ELF-1 (cell line): Measurements from ENCODE around the gene RAB20.
A peak's percentile ranks its signal among the peaks of the same experiment; 100 is the strongest.

ENCODE experiments used
- DNase-seq: peaks from one replicate; pipeline ENCODE4 v3.0.0-alpha.2; 2016; ENCODE audit warnings: low read depth, low spot score

The RAB20 gene

DNA sequence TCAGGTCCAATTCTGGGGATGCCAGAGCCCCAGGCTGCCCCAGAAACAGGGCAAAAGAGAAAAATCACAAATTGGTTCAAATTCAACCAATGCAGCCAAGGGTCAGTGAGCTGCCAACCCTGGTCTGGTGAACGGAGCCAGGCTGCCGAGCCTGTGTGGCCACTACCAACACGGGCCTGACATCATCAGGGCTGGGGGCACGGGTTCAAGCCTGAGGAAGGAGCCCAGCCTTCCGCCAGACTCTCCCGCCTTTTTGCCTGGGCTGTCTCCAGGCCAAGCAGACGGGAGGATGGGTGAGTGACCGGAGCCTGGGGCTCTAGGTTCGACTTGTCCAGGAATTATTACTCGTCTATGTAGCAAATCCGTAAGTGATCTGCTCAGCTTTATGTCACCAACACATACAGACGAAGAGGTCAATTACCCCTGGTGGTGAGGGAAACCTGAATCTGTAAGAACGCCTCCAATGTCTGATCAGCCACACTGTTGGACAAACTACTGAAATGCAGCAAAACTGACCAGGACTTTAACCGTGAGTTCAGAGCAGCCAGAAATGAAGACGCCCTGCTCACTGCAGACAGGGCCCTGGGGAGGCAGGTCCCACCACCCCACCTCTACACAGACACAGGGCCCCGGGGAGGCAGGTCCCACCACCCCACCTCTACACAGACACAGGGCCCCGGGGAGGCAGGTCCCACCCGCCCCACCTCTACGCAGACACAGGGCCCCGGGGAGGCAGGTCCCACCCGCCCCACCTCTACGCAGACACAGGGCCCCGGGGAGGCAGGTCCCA lies 31.8 kb downstream of the RAB20 start:
- peak; percentile 34 for DNase-seq

DNA sequence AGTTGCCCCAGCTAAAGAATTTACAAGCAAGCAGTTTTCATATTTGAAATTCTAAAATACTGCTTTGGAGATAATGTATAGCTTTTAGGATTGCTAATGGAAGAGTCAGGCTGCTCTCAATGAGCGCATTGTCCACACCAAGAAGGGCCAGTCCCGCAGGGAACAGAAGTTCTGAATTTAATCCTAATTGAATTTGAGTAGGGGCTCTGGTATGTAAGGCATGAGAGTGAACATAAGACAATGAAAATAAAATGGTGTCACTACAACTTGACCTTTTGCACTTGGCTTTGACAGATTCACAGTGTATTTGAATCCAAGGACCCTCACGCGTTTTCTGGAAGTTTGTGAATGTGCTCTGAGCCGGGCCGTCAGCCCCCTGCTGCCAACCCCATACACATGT lies 32.6 kb downstream of the RAB20 start:
- no peak for DNase-seq

DNA sequence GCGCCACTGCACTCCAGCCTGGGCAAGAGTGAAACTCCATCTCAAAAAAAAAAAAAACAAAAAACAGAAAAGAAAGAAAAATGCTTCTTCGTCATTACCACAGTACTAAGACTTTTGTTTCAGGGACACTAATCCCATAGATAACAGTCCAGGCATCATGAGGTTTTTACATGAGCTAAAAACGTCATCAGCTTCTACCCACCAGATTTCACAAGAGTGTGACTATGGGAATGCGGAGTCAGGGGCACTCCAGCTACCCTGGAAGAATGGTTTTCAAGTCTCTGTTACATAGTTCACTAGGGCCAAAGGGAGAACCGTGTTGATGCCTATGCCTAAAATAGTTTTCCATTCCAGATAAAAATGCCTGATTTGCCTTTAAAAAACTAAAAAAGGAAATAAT lies 33.2 kb downstream of the RAB20 start:
- DNase-seq = no peak

DNA sequence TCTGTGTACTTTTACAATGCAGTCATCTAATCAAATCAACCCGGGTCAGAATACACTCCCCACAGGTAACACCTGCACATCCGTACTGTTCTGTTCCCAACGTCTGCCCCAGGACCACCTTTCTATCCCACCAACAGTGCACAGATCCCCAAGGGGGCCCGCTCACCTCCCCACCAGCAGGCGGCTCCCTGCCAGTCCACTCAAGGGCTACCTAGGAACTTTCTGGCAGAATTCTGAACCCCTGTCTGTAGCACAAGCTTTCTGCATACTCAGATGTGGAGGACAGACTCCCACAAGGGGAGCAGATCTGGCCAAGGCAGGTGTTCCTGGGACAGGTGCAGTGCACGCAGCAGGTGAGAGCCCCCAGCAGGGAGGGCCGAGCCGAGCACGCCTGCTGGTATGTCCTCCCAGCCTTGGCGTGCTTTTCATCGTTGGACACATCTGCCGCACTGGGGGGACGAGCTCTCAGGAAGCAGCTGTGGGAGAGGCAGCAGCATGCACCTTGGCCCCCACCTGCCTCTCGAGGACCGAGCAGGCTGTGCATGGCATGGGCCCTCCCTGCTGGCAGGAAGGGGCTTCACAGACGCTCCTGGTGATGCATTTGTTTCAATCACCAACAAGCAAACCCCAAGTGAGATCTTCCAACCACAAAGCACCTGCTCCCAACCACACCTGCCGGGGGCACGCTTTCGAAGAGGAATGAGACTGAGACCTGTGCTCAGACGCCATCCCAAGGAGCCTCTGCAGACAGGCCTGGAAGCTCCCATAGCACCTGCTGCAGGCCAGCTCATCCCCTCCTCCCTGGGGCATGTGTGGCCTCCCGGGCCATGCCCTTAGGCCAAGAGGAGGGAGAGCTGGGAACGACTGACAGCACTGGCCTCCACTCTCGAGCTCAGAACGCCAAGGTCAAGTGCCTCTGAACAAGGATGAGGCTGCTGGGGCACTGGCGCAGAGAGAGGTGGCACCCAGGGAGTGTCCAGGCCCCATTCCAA lies 35.9 kb downstream of the RAB20 start:
- DNase-seq = no peak

DNA sequence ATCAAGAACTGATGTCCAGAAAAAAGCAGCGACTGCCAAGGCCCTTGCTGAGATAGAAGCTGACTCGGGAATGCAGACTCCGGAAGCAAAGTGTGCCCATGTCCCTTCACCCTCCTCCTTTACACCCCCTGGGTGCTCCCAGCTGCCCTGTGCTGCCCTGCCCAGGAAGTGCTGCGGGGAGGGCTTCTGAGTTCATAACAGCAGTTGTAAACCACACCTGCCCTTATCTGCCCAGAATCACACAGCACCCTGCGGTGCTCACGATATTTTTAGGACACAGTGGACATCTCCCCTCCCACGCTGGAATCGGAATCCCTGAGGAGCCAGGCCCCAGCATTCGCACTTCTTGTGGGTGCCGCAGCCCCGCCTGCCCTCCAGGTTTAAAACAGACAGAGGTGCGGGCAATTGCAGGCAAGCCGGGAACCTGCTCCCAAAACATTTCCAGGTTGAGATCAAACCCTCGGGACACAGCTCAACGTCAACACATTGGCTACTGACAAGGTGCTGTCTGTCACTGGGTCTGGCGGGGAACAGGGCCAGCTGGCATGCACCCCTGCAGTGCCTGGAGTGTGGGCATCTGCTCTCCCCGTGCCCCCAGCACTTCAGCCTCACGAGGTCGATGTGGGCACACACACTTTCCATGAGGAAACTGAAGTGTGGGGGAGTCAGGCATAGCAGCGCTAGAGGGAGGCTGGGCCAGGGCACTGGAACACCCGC lies 36.8 kb downstream of the RAB20 start:
- DNase-seq = no peak

DNA sequence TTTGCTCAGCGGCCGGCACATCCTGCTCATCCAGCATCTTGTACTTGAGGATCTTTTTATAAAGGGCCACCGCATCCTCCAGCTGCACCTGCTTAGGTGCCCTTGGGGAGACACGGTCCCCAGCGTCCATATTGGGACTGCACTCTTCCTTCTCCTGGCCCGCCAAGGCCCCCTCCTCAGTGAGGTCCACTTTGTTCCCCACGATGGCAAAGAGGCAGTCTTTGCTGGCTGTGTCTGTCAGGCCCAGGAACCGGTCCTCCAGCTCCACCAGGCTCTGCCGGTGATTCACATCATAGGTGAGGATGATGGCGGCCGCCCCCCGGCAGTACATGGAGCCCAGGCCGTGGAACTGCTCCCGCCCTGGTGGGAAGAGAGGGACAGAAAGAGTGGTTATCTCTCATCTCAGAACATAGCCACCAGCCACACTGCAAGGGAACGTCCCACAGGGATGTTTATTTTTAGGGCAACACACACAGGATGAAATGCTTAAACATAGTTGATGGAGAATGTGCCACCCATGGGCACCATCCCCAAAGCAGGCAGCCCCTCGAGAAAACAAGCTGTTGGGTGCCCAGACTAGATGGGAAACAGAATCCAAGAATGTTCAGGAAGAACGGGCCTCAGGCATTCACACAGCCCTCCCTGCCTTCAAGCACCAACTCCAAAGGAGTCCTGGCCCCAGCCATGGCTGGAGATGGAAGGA lies 37.5 kb downstream of the RAB20 start:
- DNase-seq = no peak

DNA sequence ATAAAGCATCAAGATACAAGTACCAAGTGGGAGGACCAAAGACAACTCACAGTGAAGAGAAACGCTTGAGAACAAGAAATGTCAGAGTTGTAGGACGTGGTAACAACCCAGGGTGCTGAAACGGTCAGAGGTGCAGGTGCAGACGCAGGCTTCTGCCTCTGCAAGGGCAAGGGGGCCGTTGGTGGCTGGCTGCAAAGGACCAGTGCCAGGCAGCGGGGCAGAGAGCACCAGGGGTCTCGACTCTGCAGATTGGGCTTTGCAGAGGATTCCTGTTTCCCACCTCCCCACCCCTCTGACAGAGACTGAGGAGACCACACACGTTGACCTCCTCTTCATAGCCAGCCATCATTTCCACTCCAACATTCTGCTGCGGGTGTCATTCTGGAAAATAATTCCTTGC lies 38.3 kb downstream of the RAB20 start:
- DNase-seq = no peak

DNA sequence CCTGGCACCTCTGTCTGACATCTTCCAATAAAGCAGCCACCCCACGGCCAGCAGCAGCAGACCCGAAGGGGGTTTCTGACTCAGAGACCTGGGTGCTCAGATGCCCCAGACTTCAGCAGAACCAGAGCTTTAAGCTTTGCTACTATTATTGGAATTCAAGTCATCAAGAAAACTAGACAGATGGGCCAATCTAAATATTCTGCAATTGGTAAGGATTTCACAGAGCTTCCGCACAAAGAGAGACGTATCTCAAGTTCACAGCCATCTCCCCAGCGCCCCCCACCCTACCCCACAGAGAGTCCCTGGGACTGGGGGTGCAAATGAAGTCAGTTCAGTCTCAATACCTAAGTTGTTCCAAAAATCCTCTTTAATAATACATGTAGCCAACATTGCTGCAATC lies 38.8 kb downstream of the RAB20 start:
- no peak for DNase-seq

DNA sequence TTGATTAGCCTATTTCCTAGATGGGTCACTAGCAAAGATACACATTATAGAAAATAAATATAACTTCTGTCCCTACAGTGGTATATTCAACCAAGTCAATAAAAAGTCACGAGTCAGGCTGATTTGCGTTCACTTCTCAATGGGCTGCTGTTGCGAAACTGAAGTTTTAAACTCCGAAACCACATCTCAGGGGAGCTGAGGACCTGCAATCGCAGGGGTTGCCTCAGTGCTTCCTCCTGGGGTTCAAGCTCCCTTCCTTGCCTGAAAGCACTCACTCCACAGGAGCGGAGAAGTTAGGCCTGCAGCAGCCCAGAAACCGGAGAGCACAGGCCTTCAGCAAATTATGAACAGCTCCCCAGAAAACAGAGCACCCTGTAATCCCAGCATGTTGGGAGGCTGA lies 39.6 kb downstream of the RAB20 start:
- no peak for DNase-seq

DNA sequence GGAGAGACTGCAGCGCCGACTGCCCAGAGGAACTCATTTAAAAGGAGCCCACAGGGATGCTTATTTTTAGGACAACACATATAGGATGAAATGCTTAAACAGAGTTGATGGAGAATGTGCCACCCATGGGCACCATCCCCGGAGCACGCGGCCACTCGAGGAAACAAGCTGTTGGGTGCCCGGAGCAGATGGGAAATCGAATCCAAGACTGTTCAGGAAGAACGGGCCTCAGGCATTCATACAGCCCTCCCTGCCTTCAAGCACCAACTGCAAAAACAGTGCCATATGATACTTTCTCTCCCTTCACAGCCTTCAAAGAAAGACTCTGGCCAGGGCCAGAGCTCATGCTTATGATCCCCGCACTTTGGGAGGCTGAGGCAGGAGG lies 40.2 kb downstream of the RAB20 start:
- no peak for DNase-seq

DNA sequence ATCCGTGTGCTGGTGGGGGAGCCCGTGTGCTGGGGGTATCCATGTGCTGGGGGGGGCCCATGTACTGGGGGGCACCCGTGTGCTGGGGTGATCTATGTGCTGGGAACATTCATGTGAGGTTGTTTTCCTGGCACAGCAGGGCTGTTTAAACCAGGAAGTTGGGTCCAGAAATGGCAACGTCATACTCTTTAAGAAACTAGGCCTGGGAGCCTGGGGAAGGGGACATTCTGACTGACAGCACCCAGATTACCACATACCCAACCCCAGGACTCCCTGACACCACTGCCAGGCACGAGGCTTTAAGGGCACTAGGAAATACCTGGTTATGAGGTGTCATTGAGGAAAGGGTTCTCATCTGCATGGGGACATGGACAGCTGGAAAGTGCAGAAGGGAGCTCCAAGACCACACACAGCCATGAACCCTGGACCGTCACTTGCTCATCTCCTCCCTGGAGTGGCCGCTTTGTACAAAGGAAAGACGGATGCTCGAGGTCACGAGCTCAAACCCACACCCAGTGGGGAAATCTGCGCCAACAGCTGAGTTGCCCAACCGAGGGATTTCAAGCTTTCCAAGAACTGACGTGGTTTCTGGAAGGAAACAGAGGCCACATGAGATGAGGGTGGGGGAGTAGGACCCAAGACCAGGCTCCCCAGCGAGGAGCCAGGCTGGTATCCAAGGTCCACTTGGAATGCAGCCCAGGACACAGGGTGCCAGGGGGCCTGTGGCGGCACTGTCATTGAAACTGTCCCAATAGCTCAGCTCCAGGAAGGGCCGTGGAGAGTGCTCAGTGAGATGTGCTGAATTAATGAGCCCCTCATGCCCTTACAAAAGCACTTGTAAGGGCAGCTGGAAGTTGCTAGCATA lies 40.9 kb downstream of the RAB20 start:
- DNase-seq = no peak

DNA sequence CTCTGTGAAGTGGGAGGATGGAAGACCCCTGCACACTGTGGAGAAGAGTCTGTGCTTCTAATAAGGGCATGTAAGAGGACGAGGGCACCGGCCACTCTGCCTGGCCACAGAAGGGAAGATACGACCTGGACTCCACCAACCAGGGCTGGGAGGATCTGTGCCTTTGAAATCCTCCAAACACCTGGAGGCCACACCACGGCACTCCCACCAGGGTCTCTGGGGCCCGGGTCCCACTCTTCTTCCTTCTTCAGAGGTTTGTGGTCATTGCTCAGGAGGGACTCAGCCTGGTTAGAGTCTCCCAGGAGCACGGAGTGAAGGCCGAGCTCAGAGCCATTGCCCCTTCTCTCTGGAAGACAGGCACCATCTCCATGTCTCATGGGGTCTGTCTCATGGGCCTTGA lies 42.0 kb downstream of the RAB20 start:
- no peak for DNase-seq

DNA sequence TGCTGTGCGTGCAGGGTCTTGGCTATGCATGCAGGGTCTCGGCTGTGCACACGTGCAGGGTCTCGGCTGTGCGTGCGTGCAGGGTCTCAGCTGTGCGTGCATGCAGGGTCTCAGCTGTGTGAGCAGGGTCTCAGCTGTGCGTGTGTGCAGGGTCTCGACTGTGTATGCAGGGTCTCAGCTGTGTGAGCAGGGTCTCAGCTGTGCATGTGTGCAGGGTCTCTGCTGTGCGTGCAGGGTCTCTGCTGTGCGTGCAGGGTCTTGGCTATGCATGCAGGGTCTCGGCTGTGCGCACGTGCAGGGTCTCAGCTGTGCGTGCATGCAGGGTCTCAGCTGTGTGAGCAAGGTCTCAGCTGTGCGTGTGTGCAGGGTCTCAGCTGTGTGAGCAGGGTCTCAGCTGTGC lies 42.5 kb downstream of the RAB20 start:
- DNase-seq = no peak

DNA sequence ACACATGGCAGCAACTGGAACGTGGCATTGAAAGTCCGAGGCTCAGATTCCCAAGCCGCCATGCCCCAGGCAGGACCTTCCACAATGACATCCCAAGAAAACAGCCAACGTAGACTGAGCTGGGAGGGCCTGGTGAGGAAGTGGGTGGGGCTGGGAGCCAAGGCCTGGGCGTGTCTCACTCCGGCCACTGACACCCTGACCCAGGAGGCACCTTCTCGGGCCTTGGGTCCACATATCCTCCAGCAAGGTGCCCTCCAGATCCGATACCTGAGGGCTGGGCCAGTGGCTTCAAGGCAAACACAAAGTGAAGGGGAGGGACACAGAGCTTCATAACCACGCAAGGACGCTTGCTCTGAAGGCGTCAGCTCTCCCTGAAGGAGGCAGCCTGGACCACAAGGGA lies 43.0 kb downstream of the RAB20 start:
- peak; percentile 68 for DNase-seq

DNA sequence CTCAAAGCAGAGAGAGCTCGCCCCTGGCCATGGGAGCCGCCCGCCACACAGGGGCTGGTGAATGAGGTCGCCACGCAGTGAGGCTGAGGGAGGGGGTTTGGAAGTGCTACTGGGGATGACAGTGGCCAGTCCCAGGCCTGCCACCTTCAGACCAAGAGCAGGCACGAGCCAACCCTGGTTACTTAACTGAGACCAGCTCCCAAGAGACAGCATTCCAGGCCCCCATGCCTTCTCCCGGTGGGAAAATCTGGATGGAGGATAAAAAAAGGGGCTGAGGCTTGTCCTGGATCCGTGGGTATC lies 43.3 kb downstream of the RAB20 start:
- DNase-seq = peak; percentile 53

DNA sequence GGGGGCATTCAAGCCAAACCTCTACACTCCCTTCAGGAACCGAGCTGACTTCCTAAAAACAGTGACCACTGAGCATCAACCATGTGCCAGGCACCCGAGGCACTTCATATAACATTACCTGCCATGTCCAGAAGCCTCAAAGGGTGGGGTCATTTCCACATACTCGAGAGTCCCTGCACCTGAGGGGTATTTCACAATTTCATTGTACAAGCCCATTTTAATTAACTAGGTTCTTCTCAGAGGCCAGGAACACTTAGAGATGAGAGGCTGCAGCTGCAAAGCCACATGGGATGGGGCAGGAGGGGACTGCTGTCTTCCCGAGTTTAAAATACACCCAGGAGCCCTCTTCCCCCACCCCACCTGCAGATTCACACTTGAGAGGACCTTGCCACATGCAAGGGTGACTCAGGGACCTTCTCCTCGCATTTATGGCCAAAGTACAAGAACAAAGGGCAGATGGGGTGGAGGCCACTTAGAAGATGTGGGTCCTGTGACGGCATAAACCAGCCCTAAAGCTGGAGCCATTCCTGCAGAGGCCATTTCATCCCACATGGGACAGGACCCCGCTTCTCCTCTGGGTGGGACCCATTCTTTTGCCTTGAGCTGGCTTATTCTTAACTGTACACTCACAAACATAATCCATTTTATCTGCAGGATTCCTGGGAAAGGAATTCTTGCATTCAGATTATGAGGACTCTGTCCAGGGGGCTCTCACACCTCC lies 43.9 kb downstream of the RAB20 start:
- no peak for DNase-seq

DNA sequence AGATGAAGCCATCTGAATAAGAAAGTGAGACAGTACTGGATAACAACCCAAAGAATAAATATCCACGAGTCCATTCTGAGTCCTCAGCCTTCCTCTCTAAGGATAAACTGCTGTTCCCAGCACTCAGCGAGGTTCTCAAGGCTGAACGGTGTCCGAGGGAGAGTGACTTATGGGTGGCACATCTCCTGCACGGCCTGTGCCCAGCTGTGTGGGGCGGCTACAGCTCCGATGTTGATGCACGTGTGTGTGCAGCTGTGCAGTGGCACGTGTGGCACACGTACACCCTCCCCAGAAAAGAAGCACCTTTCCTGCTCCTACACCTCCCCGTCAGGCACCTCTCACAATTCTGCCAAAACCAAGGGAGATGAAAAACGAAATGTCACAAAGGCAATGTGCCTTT lies 45.0 kb downstream of the RAB20 start:
- no peak for DNase-seq

DNA sequence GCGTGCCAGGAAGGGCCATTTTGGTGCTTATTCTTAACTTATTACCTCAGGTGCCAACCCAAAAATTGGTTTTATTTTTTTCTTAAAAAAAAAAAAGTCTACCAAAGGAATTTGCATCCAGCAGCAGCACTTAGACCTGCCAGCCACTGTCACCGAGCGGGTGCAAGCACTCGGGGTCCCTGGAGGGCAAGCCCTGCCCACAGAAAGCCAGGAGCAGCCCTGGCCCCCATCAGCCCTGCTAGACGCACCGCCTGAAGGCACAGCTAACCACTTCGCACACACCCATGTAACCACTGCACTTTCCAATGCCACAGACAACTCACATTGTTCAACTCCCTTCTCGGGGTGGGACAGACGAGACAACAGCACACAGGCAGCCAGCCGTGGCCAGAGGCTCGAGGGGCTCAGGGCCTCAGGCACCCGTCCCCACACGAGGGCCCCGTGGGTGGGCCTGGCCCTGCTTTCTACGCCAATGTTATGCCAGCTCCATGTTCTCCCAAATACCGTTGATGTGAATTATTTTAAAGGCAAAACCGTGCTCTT lies 49.3 kb downstream of the RAB20 start:
- no peak for DNase-seq

DNA sequence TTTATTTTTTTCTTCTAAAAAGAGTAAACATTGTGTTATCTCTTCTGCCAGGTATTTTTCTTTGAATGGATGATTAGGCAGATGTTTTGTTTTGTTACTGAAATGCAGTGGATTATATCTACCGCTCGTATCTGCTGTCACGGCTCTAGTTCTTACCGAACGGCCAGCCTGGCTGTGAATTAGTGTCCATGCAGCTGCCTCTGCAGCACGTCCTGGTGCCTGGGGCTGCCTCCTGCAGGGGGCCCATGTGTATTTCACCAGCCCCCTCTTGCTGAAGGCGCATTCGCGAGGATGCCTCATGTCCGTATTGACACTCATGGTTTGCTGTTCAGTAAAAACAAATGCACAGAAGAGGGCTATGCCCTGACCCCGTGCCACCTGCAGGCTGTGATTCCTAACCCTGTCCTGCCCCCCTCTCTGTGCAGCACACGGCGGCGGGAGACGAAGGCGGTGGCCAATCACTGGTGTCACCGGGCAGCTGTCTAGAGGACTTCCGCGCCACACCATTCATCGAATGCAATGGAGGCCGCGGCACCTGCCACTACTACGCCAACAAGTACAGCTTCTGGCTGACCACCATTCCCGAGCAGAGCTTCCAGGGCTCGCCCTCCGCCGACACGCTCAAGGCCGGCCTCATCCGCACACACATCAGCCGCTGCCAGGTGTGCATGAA lies 49.9 kb downstream of the RAB20 start:
- peak; percentile 49 for DNase-seq
